HG02610 (cell line): ENCODE results near the gene RMND1.
"Not testable (repeated sequence)": the region's sequence is repeated elsewhere in the genome, so short reads cannot be mapped to it uniquely, and the experiment has no call there.

Experiments
- ATAC-seq: cut with Tn5 transposase; IDR thresholded peaks from one replicate; pipeline ENCODE4 v1.9.1; 2021; ENCODE audit warnings: mild to moderate bottlenecking, moderate library complexity; ENCODE audit not compliant: unreplicated experiment

The RMND1 gene

GRCh38 chr6:151388997-151389617 lies 62.8 kb downstream of the RMND1 start:
- no peak for ATAC-seq

- ATAC-seq, result no peak
Observed at GRCh38 chr6:151388236-151388635, 63.7 kb downstream of the RMND1 start.

- no peak for ATAC-seq
Observed at GRCh38 chr6:151387175-151387970, 64.6 kb downstream of the RMND1 start.

- ATAC-seq, result peak; percentile 22
Observed at GRCh38 chr6:151385177-151385576, 66.7 kb downstream of the RMND1 start.

GRCh38 chr6:151384151-151384550 lies 67.8 kb downstream of the RMND1 start:
- no peak for ATAC-seq

- ATAC-seq, result not testable (repeated sequence)
Observed at GRCh38 chr6:151382631-151383030, 69.3 kb downstream of the RMND1 start.

- ATAC-seq, result no peak
Observed at GRCh38 chr6:151381722-151382121, 70.2 kb downstream of the RMND1 start.

- ATAC-seq, result no peak
Observed at GRCh38 chr6:151380848-151381205, 71.1 kb downstream of the RMND1 start.

GRCh38 chr6:151379933-151380847 lies 71.7 kb downstream of the RMND1 start:
- peak; percentile 54 for ATAC-seq

GRCh38 chr6:151377095-151377494 lies 74.8 kb downstream of the RMND1 start:
- no peak for ATAC-seq

- peak; percentile 45 for ATAC-seq
Observed at GRCh38 chr6:151376440-151376839, 75.5 kb downstream of the RMND1 start.

- ATAC-seq, result no peak
Observed at GRCh38 chr6:151375833-151376232, 76.1 kb downstream of the RMND1 start.

GRCh38 chr6:151374036-151374683 lies 77.8 kb downstream of the RMND1 start:
- ATAC-seq, result no peak

GRCh38 chr6:151372164-151372563 lies 79.8 kb downstream of the RMND1 start:
- no peak for ATAC-seq

- no peak for ATAC-seq
Observed at GRCh38 chr6:151370509-151371078, 81.3 kb downstream of the RMND1 start.

- no peak for ATAC-seq
Observed at GRCh38 chr6:151365233-151365632, 86.7 kb downstream of the RMND1 start.

GRCh38 chr6:151359486-151359885 lies 92.4 kb downstream of the RMND1 start:
- ATAC-seq, result no peak

- ATAC-seq, result no peak
Observed at GRCh38 chr6:151358475-151358874, 93.5 kb downstream of the RMND1 start.

GRCh38 chr6:151357758-151358436 lies 94.0 kb downstream of the RMND1 start:
- no peak for ATAC-seq

- ATAC-seq, result not testable (repeated sequence)
Observed at GRCh38 chr6:151356983-151357382, 94.9 kb downstream of the RMND1 start.
